Stimulated activated CD8-positive, alpha-beta memory T cell treated with anti-CD3 and anti-CD28 coated beads, Interleukin-2, amount 100 ng/mL, for 48 hours (primary cell): ENCODE data around the gene KDSR.

ENCODE experiments used
- DNase-seq, 2 donors: peaks; one replicate each; pipeline ENCODE4 v3.0.0-alpha.2; 2020; ENCODE audit warnings: low read depth in 2 of 2

The KDSR gene

DNA sequence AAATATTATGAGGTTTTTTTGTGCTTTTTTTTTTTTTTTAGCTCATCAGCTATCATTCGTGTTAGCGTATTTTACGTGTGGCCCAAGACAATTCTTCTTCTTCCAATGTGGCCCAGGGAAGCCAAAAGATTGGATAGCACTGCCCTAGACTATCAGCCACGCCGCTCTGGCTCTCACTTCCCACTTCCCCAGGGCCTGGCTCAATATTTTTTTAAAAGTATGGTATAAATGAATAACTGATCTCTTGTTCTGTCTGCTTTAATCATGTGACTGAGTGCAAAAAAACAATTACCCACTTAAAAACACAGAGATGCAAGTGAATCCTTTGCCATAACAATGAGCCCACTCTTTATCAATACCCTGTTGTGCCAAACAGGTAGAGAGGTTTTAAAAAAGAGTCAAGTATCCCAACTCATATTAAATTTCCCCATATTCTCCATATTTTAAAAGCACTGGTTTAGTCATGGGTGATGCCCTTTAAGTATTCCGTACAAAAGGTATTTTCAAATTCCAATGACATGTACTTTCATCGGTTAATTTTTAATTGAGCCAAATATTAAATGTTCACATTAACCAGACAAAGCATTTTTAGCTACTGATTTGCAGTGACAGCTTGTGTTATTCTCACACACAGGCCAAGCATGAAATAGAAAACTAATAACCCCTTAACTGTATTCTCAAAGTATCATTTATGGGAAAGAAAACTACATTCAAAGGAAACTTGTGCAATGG lies 60.0 kb downstream of the KDSR start:
- DNase-seq = no peak

DNA sequence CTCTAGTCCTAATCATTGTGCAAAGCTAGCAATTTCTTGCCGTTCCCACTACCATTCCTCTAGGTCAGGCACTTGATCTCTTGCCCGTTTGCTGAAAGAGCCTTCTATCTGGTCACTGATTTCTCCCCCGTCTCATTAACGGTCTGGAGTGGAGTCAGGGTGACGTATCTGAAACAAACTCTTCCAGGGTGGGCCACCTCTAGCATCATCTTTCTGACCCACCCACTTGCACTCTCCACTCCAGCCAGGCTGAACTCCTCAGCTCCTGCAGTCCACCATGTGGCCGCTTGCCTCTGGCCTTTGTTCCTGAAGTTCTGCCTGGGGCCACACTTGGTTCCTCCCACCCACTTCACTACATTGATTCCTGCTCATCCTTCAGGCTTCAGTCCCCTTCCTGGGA lies 60.8 kb downstream of the KDSR start:
- no peak for DNase-seq

DNA sequence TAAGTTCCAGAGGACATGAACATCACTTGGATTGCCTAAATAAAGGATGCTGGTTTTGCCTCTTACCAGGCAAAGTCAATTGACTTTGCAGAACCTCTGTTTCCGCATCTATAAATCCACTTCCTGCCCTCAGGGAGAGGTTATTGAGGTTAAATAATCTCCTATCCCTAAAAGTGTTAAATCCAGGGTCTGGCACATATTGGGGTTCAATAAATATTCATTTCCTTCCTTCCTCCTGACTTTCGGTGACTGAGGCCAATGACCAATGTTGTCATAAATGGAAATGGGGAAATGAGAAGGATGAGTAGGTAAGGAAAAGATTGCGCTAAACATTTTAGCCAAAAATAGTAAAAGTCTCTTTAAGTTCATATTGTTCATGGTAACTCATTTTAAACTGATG lies 63.5 kb downstream of the KDSR start:
- no peak for DNase-seq

DNA sequence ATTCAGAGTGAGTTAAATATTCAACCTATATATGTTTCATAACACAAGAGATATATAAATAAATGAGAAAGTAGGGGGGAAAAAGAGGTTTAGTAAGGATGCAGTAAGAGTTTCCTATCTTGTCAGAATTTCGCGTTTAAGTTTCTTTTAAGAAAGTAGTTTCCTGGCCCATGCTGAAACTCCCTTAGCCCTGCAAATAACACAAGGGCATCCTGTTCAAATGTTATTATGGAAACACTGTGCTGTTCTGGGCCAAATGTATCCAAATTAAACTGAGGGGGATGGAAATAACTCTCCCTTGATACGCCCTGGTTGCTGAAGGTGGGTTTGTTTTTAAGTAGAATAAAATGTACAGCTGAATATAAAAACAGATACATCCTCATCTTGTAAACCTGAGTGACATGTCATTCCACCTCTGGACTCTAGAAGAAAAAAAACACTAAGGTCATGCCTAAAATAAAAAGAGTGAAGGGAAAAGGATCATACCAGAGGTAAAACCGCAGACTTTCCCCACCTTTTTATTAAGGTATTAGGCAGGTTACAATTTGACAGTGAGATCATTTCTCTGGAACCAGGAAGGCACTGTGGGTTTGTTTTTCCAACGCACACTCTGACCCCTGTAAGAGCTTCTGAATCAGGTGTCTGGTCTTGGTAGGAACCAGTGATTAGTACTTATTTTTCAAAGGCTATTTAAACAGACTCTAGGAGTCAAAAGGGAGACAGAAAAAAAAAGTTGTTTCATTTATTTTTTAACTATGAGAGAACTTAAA lies 64.2 kb downstream of the KDSR start:
- DNase-seq = no peak

DNA sequence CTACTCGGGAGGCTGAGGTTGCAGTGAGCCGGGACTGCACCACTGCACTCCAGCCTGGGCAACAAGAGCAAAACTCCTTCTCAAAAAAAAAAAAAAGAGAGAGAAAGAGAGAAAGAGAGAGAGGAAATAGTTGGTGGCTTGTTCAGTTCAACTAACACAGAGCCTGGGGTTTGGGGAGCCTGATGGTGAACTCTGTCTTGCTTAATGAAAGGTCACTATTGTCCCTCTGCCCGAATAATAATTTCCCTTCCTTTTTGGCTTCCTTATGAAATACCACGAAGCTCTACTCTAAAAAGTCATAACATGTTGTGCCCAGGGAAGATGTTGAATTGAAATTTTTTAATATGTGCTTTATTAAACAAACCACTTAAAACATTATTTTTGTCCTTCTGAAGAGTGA lies 64.8 kb downstream of the KDSR start:
- no peak for DNase-seq

DNA sequence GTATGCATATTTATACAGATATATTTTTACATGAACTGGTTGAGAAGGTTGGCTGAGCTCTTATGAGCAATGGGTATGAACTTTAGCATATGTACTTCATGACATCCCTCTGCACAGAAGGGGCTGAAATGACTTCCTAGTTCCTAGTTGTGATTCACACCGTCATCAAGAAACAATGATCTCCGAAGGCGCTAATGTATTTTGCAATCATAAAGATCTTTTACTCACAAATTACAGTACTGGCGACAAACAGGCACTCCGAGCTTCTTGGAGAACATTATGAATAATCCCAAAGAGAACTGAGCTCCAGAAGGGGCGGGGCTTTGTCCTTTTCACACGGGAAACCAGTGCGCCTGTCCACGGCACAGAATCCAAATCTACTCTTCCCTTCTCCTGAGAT lies 65.6 kb downstream of the KDSR start:
- DNase-seq = no peak

DNA sequence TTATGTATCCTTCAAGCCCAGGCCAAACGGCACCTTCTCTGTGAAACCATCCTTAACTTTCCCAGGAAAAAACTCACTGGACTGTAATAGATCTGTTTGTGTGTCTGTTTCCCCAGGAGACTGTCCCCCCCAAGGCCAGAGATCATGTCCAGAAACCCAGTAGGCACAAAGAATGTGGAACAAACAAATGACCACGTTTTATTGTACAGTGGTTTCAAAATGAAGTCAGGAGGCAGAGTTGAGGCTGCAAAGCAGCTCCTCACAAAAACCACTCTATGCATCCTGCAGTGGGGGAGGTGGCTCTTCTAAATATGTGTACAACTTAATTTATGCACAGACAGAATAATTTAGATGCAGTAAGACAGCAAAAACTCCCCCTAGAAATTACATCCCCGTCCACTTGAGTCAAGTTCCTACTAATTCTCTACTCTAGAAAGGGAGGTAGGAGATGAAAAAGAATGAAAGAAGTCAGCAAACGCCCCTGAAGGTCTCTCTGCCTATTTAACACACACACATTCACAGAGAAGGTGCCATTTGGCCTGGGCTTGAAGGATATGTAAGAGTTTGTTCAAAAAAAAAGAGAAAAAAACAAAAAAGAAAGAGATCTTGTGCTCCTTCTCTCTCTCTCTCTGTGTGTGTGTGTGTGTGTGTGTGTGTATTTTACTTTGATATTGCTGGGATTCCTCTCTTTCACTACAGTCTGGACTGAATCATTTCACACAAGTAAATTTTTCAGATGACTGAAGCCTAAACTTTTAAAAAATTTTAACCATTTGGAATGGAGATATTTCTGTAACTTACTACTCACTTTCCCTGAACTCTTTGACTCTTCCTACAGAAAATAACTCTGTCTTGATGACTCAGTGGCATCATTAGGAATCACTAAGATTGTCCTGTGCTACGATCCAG lies 66.9 kb downstream of the KDSR start:
- DNase-seq = no peak

DNA sequence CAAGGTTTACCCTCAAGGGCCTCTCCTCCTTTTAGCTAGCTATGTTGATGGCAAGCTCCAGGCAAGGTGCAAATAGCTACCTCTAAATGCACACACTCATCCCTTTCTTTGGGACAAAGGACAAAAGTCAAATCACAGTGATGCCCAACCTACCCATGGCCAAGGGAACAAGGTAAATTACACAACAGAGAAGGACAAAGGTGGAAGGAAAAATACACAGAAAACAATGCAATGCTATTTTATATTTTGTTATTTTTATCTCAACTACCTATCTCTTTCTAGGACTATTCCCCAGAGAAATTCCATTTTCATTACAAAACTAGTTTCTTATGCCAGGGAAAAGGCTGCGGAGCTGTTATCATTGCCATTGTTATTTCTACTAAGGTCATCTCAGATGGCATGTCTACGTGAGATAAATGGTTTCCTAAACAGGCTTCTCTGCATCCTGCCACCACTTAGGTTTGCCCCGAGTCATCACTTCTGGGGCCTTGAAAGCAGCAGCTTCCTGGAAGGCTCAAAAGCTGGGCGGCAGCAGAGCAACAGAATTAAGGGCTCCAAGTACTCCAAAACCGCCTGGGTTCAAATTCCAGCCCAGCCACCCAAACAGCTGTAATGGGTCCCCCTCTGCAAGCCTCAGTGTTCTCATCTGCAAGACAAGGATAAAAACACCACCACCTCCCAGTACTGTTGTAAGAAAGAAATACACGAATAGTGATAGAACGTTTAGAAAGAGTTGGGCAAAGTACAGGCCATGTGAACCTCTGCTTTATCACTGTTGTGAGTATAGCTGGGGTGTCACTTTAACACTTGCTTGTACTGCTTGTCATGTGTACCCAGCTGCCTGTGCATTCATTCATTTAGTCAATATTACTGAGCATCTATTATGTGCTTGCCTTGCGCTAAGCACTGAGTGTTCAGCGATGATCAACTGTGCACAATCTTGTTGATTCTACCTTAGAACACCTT lies 68.3 kb downstream of the KDSR start:
- no peak for DNase-seq

DNA sequence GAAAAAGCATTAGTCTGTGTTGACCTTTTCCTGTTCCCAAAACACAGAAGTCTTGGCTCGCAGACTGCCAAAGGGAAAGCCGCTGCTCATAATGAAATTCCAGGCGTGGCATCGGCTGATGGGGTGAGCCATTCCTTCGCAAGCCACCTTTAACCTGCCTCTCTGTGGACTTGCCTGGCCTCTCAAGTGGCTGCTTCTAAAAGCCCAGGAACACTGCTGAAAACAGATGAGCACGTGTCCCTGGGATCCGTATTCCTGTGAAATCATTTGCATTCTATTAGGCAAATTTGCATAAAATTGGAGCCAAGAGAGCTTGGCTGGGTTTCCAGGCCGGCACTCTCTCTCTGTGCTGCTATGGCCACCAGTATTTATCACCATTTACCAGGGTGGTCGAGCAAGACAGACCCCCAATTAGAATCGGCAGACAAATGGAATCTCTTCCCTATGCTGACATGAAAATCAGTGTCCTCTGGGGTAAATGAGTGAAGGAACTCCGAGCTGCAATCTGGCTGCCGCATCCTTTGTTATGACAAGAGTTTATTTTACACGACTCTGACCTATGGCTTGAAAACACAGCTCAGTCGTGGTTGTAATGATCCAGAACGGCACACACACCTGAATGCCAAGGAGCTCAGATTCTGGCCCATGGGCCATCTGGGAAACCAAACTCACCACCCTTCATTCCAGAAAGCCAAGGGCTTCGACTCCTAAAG lies 69.2 kb downstream of the KDSR start:
- DNase-seq = no peak

DNA sequence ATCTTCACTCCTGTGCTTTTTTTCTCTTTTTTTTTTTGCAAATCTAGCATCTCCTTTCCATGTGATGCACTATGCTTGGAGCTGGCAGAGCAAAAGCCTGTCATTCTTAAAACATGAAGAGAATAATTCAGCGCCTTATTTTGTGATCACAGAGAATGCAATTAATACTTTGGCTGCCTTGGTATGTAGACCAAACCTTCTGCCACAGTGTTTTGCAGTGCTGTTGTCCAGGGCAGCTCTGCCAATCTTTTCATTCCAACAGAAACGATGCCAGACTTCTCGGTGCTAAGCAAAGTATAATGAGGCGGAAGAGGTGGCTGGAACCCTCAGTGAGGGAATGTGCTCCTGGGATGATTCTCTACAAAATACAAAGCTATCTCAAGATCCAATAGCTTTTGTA lies 73.1 kb downstream of the KDSR start:
- DNase-seq = no peak

DNA sequence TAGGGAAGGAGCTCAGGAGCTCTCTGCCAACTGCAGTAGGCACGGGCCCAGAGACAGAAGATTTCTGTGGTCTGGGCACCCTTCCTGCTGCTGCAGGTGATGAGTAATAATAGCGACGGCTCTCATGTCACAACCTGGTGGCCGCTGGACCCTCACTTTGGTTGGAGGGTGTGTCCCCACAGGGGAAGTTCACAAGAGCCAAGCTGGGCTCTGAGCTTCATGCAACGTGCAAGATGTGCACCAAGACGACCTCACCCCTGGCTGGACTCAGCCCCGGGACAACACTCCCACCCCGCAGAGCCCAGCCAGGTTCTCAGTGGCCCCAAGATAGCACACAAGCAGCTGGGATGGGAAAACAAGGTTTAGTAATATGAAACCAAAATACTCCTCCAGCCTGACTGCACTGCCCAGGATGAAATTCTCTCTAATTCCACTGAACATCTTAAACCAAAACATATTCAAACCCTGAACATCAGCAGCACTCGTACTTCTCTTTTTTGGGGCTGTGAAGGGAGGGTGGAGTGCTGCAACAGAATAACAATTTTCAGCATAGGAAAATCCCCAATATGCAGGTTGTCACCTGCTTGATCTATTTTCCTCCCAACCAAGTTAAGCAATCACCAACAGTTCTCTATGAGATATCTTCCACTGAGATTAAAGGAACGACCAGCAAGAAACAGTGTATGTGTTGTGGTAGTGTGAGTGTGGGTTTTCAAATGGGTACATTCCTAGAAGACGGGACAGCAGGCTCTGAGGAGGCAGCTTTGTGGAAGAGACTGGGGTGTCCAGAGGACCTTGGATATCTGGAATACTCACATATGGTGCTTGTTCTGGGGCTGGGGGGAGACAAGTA lies 73.9 kb downstream of the KDSR start:
- no peak for DNase-seq

DNA sequence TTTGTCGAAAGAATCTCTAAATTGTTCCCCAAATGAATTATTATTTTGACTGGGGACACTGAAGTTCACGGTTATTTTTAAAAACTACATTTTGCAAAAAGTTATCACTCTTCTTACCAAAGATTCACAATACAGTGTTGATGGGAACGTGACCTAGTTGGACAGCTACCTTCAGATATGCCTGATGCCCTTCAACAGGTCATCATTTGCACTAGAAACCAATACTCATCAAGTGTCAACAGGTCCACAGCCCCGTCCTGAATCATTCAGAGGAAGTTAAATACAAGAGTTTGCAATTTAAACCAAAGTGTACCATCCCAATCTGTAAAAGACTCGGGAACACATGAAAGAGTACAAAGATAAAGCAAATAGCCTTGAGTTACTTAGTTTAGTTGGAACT lies 75.7 kb downstream of the KDSR start:
- DNase-seq = no peak

DNA sequence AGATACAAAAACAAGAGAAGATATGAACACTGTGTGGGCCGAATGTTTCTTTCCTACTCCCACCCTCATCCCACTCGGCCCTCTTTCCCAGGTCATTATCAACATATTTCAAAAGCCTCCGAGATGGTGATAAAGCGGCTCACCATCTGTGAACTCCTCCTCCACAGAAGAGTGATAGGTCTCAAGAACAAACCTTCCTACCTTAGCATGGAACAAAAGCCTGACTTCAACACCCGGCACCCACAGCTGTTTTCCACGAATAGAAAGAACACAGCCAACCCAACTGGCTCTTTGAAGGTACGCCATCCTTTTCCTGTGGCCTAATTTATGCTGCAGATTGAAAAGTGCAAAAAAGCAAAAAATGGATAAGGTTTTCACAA lies 76.2 kb downstream of the KDSR start:
- DNase-seq = no peak

DNA sequence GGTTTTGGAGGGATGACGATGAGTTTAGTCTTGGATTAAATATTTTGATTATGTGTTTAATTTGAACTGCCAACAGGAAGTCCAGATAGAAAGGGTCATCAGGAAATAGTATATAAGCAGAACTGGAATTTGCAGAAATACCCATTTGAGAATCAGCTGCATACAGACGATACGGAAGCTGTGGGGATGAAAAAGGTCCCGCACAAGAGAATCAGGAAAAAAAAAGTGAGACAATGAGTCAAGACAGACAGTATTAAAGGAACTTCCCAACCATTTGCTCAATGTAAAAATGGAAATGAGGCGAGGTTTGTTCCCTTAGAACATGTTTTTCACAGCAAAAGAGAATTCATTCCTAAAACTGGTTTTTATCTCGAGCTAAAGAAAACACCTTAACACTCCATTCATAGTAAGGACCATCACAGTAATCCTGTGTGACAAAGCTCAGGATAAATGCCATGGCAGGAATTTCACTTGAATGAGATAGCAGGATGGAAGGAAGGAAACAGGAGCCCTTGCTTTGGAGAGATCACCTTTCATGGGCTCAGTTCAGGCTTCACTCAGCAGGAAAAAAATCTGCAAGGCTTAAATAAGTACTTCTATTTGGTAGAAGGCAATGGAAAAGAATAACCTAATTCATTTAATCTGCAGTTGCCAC lies 76.7 kb downstream of the KDSR start:
- no peak for DNase-seq

DNA sequence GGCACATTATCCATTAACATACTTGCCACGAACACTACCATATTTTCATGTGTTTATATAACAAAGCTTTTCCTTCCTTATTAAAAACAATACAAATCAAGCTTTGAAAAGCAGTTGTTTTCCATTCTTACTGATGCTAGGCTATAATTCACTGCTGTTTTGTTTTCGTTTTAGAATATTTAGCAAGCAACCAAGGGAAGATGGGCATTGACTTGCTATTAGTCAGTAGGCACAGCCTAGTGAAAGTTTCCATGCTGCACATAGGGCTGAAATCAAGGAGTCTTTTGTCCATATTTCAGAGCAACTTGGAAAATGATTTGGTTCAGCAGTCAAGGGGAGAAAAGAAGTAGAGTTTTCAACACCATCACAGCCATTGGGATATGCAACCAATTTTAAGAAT lies 78.7 kb downstream of the KDSR start:
- no peak for DNase-seq

DNA sequence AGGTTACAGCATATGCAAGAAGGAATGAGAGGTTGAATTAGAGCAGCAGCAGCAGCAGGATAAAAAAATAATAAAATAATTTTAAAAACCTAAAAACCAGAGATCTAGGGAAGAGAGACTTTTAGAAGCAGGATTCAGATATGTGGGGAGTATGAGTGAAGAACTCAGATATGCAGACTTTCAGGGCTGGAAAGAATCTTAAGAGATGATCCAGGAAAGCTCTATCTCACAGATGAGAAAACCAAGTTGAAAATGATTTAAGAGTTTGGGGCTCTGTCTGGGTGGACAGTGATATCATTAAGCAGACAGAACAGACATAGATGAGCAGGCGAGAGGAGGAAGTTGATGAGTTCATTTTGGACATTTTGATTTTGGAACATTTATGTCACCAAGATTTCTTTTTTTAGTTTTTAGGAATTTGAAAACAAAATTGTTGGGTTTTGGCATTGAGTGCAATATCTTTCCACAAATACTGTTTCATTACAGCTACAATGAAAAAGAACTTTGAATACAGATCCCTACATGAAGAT lies 79.2 kb downstream of the KDSR start:
- no peak for DNase-seq

DNA sequence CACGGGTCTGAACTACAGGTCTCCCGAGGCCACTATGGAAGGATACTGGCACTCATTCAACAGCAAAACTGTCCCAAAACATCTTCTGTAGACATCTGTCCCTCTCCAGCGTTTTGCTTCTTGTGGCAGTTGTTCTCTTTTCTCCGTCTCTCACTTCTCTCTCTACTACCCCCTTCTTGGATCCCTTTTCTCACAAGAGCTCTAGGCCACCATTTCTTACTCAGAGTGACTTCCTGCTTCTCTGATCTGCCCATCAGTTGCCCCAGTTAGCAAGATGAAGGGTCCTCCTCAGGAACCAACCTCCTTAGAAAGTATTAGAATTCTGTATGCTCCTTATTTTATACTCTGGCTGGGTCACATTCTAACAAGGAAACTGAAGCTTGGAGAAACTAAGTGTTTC lies 80.1 kb downstream of the KDSR start:
- no peak for DNase-seq

DNA sequence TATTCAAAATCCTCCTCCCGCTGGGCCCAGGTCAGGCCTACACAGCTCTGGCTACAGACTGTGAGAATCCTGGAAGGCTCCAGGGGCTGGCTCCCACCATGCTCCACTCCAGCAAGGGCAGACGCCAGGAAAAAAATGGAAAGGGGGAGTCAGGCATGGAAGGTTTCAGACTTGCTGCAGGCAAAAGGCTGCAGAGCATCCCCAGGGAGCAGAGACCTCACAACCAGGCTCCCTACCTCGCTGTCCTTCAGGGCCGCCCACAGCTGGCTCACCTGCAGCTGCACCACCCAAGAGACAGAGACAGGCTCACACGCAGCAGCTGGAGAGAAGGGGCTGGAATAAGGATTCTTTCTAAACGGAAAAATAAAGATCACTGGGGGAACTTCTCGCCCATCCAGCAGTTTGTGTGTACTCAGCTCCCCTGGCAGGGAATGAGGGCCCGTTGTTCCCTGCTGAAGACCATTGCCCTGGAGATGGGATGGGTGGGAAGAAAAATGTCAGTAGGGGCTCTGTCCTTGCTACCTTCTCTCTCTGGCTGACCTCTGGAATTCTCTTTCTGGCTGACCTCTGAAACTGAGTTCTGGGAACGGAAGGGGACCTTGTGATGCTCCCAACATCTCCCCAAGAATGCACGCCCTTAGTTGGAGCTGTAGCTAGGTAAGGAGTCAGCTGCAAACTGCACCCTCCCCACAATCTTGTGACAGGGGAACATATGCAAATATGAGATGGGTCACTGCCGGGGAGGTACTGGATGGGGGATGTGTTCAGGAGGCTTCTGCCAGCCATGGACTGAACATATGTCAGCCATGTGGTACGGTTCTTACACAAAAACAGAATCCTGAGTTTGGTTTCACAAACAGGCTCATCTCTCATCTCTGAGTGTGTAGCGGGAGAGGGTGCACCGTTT lies 81.9 kb downstream of the KDSR start:
- no peak for DNase-seq
